Gastrocnemius medialis (tissue), 4 donors: ENCODE data around the gene BAZ2B. TPM values are rescaled to one million over a fixed set of nuclear protein-coding genes. Genes with fewer than 3 reads are reported as not detected.

Experiments
- ATAC-seq, 2 donors: fragments of 150-250 bp; one replicate each; pipeline ENCODE4 v1.9.1; 2016
- DNase-seq, 2 donors: peaks; one replicate each; pipeline ENCODE4 v3.0.0-alpha.2; 2019
- H3K27ac ChIP-seq, 4 donors: fragments of 200-600 bp; sonication (generic); 1 replicate in 1 of 4; 2 replicates in 3 of 4; pipeline ENCODE4 v1.5.1; 2016 to 2018; ENCODE audit warnings: mild to moderate bottlenecking in 2 of 4, moderate library complexity in 1 of 4
- H3K27me3 ChIP-seq, 3 donors: fragments of 200-600 bp; sonication (generic) in 2 of 3; 1 replicate in 1 of 3; 2 replicates in 2 of 3; pipeline versions ENCODE4 v1.5.1 to v1.6.0; 2016 to 2019; ENCODE audit warnings: mild to moderate bottlenecking in 1 of 3, moderate library complexity in 1 of 3
- H3K36me3 ChIP-seq, 2 donors: fragments of 200-600 bp; sonication (generic) in 1 of 2; one replicate each; pipeline ENCODE4 v1.5.1; 2017 to 2018
- H3K4me1 ChIP-seq, 2 donors: fragments of 200-600 bp; sonication (generic) in 1 of 2; one replicate each; pipeline ENCODE4 v1.5.1; 2016 to 2017; ENCODE audit warnings: mild to moderate bottlenecking in 2 of 2
- H3K4me3 ChIP-seq, 4 donors: fragments of 200-600 bp; sonication (generic) in 3 of 4; 1 replicate in 1 of 4; 2 replicates in 3 of 4; pipeline ENCODE4 v1.5.1; 2016 to 2019; ENCODE audit warnings: mild to moderate bottlenecking in 2 of 4
- H3K9me3 ChIP-seq, 3 donors: fragments of 200-600 bp; sonication (generic) in 2 of 3; 1 replicate in 1 of 3; 2 replicates in 2 of 3; pipeline ENCODE4 v1.5.1; 2016 to 2019
- POLR2A ChIP-seq, 2 donors: fragments of 450-650 bp; IDR thresholded peaks; one replicate each; pipeline ENCODE4 v1.6.1; 2017; ENCODE audit warnings: antibody characterized with exemption in 2 of 2, mild to moderate bottlenecking in 2 of 2, moderate library complexity in 2 of 2
- in situ Hi-C, 4 donors: fragments of 200-750 bp; cut with MboI; loops; one replicate each; pipeline versions ENCODE4 v1.15.0 to v1.8.0; 2017; ENCODE audit warnings: low sequenced_read_pairs in 4 of 4
- intact Hi-C: fragments of 100-400 bp; cut with DNase I; formaldehyde crosslinking; loops from one replicate; pipeline ENCODE4 v1.15.1; 2023; ENCODE audit warnings: low total_unique reads
- total RNA-seq, 4 donors: library from RNA; depleted of rRNA; stranded (reverse); fragments of >200 nt; gene quantifications; one replicate each; pipeline versions ENCODE4 v1.1.0 to v1.2.3, GENCODE V29; 2016
- TF ChIP-seq, protein P1 (sequence below), 5 experiments: fragments of 450-650 bp in 3 of 5; fragments of 200-600 bp in 2 of 5; sonication (generic) in 2 of 5; IDR thresholded peaks in 4 of 5; conservative IDR thresholded peaks in 1 of 5; 1 replicate in 4 of 5; 2 replicates in 1 of 5; pipeline ENCODE4 v1.5.1; 2016 to 2019; ENCODE audit warnings: antibody characterized with exemption in 5 of 5, mild to moderate bottlenecking in 3 of 5, moderate library complexity in 3 of 5

BAZ2B gene, protein sequence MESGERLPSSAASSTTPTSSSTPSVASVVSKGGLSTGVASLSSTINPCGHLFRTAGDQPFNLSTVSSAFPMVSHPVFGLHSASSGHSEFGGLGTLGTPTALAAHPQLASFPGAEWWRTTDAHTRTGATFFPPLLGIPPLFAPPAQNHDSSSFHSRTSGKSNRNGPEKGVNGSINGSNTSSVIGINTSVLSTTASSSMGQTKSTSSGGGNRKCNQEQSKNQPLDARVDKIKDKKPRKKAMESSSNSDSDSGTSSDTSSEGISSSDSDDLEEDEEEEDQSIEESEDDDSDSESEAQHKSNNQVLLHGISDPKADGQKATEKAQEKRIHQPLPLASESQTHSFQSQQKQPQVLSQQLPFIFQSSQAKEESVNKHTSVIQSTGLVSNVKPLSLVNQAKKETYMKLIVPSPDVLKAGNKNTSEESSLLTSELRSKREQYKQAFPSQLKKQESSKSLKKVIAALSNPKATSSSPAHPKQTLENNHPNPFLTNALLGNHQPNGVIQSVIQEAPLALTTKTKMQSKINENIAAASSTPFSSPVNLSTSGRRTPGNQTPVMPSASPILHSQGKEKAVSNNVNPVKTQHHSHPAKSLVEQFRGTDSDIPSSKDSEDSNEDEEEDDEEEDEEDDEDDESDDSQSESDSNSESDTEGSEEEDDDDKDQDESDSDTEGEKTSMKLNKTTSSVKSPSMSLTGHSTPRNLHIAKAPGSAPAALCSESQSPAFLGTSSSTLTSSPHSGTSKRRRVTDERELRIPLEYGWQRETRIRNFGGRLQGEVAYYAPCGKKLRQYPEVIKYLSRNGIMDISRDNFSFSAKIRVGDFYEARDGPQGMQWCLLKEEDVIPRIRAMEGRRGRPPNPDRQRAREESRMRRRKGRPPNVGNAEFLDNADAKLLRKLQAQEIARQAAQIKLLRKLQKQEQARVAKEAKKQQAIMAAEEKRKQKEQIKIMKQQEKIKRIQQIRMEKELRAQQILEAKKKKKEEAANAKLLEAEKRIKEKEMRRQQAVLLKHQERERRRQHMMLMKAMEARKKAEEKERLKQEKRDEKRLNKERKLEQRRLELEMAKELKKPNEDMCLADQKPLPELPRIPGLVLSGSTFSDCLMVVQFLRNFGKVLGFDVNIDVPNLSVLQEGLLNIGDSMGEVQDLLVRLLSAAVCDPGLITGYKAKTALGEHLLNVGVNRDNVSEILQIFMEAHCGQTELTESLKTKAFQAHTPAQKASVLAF (N-terminal part only)
- total RNA-seq = 10 to 100 TPM; 27.6 to 57.2 (median 52.3) TPM

DNA sequence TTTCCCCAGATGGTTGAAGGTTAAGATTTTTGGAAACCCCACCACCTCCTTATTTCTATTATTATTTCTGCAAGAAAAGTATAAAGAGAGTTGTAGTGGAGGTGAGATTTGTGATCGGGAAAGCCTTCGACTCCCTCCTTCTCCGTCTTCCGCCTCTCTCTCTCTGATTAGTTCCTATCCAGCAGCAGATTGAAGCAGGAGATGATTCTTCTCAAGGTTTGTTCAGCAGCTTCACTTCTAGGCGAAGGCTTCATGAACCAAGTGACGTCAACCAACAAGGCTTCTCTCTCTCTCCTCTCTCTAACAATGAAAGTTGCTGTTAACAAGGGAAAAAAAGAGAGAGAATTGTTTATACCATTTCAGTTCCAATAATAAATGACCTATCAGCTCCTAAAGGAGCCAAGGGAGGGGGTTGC lies at the start of gene BAZ2B:
Gene BAZ2B, minus strand, starts transcription at position 263 of the 416 bp plus-strand sequence. CDS start 137,829 bp downstream, outside the sequence.
- DNase-seq (peak in 1 of 2 donors; percentile 30), ATAC-seq (peak; percentile 57 to 59)
- Histone ChIP-seq H3K9me3 (no peaks in the 10 kb centered on the region), H3K36me3 (no peaks in the 10 kb centered on the region), H3K4me1 (peaks cover 25 to 42% of the 10 kb centered on the region in 2 donors), H3K4me3 (peak within 1 kb of the TSS; percentile 67 to 92 (median 70)), H3K27me3 (no peaks in the 10 kb centered on the region), H3K27ac (peak within 1 kb of the TSS; percentile 87 to 99 (median 96))
- in situ Hi-C loops = loop anchor here in 1 of 4 donors (10.0 kb wide), 1 partner anchor 101 kb away; no protein-coding TSS in a partner anchor
- peak; percentile 50 to 71 for TF ChIP-seq POLR2A (IDR thresholded peaks at IDR 0.05)
- TF ChIP-seq, protein P1, sequence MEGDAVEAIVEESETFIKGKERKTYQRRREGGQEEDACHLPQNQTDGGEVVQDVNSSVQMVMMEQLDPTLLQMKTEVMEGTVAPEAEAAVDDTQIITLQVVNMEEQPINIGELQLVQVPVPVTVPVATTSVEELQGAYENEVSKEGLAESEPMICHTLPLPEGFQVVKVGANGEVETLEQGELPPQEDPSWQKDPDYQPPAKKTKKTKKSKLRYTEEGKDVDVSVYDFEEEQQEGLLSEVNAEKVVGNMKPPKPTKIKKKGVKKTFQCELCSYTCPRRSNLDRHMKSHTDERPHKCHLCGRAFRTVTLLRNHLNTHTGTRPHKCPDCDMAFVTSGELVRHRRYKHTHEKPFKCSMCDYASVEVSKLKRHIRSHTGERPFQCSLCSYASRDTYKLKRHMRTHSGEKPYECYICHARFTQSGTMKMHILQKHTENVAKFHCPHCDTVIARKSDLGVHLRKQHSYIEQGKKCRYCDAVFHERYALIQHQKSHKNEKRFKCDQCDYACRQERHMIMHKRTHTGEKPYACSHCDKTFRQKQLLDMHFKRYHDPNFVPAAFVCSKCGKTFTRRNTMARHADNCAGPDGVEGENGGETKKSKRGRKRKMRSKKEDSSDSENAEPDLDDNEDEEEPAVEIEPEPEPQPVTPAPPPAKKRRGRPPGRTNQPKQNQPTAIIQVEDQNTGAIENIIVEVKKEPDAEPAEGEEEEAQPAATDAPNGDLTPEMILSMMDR (IDR thresholded peaks at IDR 0.05 in 4 of 5, conservative IDR thresholded peaks at IDR 0.05 in 1 of 5) = no peak
- intact Hi-C loops = loop anchor here (1.0 to 10.0 kb wide), 5 partner anchors 96 to 1159 kb away; partner anchors contain the start of genes CCDC148, CD302, MARCHF7 and PKP4

DNA sequence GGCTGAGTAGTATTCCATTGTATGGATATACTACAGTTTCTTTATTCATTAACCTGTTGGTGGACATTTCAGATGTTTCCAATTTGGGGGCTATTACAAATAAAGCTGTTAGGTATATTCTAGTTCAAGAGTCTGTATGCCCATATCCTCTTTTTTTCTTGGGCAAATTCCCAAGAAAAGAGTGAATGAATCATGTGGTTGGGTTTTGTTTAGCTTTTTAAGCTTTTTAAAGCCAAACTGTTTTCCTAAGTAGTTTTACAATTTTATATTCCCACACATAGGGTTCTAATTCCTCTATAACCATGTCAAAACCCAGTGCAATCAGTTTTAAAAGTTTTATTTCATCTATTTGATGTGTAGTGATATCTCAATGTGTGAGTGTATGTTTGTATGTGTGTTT lies 44.9 kb upstream of the BAZ2B start:
- Histone ChIP-seq H3K27ac (no peak overlapping the region), H3K4me1 (no peaks in the 10 kb centered on the region), H3K9me3 (no peaks in the 10 kb centered on the region), H3K36me3 (no peaks in the 10 kb centered on the region), H3K4me3 (no peak overlapping the region), H3K27me3 (no peaks in the 10 kb centered on the region)
- TF ChIP-seq POLR2A (IDR thresholded peaks at IDR 0.05) = no peak
- TF ChIP-seq, protein P1 (IDR thresholded peaks at IDR 0.05 in 4 of 5, conservative IDR thresholded peaks at IDR 0.05 in 1 of 5) = no peak
- DNase-seq (no peak), ATAC-seq (no peak)
- in situ Hi-C loops = no loop called here
- intact Hi-C loops = no loop called here

DNA sequence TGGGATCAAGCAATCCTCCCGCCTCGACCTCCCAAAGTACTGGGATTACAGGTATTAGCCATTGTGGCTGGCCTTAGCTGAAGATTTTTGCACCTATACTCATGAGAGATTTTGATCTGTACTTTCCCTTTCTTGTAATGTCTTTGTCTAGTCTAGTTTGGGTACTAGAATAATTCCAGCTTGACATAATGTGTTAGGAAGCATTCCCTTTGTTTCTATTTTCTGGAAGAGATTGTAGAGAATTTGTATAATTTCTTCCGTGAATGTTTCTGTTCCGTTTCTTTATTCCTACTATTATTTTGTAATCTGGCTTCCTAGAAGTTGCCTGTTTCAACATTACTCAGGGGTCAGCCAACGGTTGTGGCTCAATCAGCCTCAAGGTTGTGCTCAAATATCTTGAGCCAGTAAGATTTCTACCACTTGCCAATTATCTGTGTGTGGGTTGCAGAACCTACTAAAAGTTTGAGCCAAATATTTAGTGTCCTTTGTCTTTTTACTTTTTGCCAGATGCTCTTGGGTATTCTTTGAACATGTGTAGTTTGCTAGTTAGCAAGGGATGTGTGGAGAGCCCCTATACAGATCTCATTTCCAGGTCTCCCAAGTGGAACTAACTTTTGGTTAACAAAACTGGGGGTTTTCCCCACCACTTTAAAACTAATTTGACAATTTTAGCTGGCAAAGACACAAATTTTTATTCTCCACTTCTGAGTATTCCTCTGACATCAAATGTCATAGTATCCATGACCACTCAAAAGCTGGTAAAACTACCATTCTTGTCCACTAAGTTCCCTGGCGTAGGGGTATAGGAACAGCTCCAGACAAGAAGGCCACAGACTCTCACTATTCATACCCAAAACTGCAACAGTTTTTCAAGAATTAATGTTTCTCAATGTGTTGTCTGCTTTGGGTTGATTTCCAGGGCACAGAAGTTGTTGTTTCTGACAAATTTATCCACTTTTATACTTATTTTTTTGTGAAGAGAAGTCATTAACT lies 42.8 kb upstream of the BAZ2B start:
- DNase-seq (peak in 1 of 2 donors; percentile 34), ATAC-seq (peak; percentile 45 to 60)
- H3K4me1 ChIP-seq = no peaks in the 10 kb centered on the region
- TF ChIP-seq, protein P1 (IDR thresholded peaks at IDR 0.05 in 4 of 5, conservative IDR thresholded peaks at IDR 0.05 in 1 of 5) = no peak
- no peak for TF ChIP-seq POLR2A (IDR thresholded peaks at IDR 0.05)
- no peaks in the 10 kb centered on the region for H3K9me3 ChIP-seq
- H3K27me3 ChIP-seq = no peaks in the 10 kb centered on the region
- H3K4me3 ChIP-seq = no peak overlapping the region
- no peaks in the 10 kb centered on the region for H3K36me3 ChIP-seq
- no peak overlapping the region for H3K27ac ChIP-seq
- in situ Hi-C loops = no loop called here
- intact Hi-C loops = no loop called here
